Panc1 (cell line): ENCODE measurements around the gene B3GNT4. TPM values are rescaled to one million over a fixed set of nuclear protein-coding genes. Genes with fewer than 3 reads are reported as not detected.

Experiments
- ATAC-seq: fragments of 200-7000 bp; cut with Tn5 transposase; 2 replicates; pipeline ENCODE4 v1.9.1; 2020; ENCODE audit warnings: mild to moderate bottlenecking, moderate library complexity
- BruUV-seq: library from RNA; stranded (reverse); fragments of 400-500 nt; replicated peaks from 2 replicates; lab custom pipeline; 2021; lab: Mats Ljungman, UMichigan
- CTCF ChIA-PET: fragments of 300-600 bp; sonication (Branson Sonifier 250); formaldehyde crosslinking; loops from one replicate; lab custom pipeline; 2022; ENCODE audit warnings: antibody characterized with exemption; lab: Charles Lee
- POLR2A ChIA-PET: fragments of 300-600 bp; sonication (Branson Sonifier 250); formaldehyde crosslinking; loops from one replicate; lab custom pipeline; 2022; ENCODE audit warnings: antibody characterized with exemption; lab: Charles Lee
- DNase-seq: peaks from one replicate; pipeline ENCODE4 v3.0.0-alpha.2; 2010; ENCODE audit warnings: low read depth, low spot score
- H3K27ac ChIP-seq: 2 replicates; pipeline ENCODE4 v1.5.1; 2011; ENCODE audit warnings: mild to moderate bottlenecking, low read length, inconsistent platforms
- H3K27me3 ChIP-seq: fragments of 200-500 bp; sonication (Bioruptor generic); 2 replicates; pipeline ENCODE4 v1.6.0; 2014; ENCODE audit warnings: low read length, inconsistent platforms; ENCODE audit not compliant: control insufficient read depth, insufficient read depth
- H3K36me3 ChIP-seq: fragments of 200-500 bp; sonication (Bioruptor generic); 2 replicates; pipeline ENCODE4 v1.5.1; 2014; ENCODE audit warnings: inconsistent platforms, mild to moderate bottlenecking, low read length, moderate library complexity; ENCODE audit not compliant: control insufficient read depth, insufficient read depth
- H3K4me1 ChIP-seq: 2 replicates; pipeline ENCODE4 v1.5.1; 2011; ENCODE audit warnings: inconsistent platforms, mild to moderate bottlenecking, low read length, moderate library complexity; ENCODE audit not compliant: control insufficient read depth, insufficient read depth
- H3K4me3 ChIP-seq, 2 experiments: 2 replicates each; pipeline ENCODE4 v1.5.1; 2011 to 2012; ENCODE audit warnings: low read depth in 2 of 2, low read length in 2 of 2, mild to moderate bottlenecking in 2 of 2, inconsistent platforms in 1 of 2, moderate library complexity in 1 of 2
- H3K9me3 ChIP-seq: fragments of 200-500 bp; sonication (Bioruptor generic); 2 replicates; pipeline ENCODE4 v1.5.1; 2014; ENCODE audit warnings: low read depth, mild to moderate bottlenecking, inconsistent platforms, low read length, moderate library complexity; ENCODE audit not compliant: control insufficient read depth, insufficient read depth
- POLR2AphosphoS5 ChIP-seq: IDR thresholded peaks from 2 replicates; pipeline ENCODE4 v1.6.1; 2012; ENCODE audit warnings: mild to moderate bottlenecking, low read depth, low read length, moderate library complexity
- SIN3A ChIP-seq: IDR thresholded peaks from 2 replicates; pipeline ENCODE4 v1.6.1; 2012; ENCODE audit warnings: low read depth, mild to moderate bottlenecking, low read length, moderate library complexity, borderline replicate concordance; ENCODE audit not compliant: insufficient read depth
- TCF7L2 ChIP-seq: IDR thresholded peaks from 2 replicates; pipeline ENCODE4 v1.6.1; 2011; ENCODE audit warnings: mild to moderate bottlenecking, low read depth, low read length, inconsistent platforms
- in situ Hi-C: cut with HindIII; loops from 2 replicates; pipeline ENCODE4 v1.10.0; 2016; ENCODE audit warnings: low sequenced_read_pairs, low pct_unique_long_range_greater_than_20kb
- intact Hi-C: fragments of 100-400 bp; cut with micrococcal nuclease; formaldehyde crosslinking; loops from one replicate; pipeline ENCODE4 v1.10.0; 2022; ENCODE audit not compliant: unreplicated experiment
- total RNA-seq: library from RNA; stranded (reverse); gene quantifications from one replicate; pipeline ENCODE4 v1.2.1, GENCODE V29; 2021; ENCODE audit not compliant: unreplicated experiment
- TF ChIP-seq, protein P1 (sequence below): fragments of 450-650 bp; IDR thresholded peaks from 2 replicates; pipeline ENCODE4 v1.5.1; 2017; ENCODE audit warnings: mild to moderate bottlenecking
- TF ChIP-seq, protein P2 (sequence below), 2 experiments: IDR thresholded peaks; 2 replicates each; pipeline ENCODE4 v1.6.1; 2011 to 2012; ENCODE audit warnings: low read depth in 2 of 2, control low read depth in 1 of 2, low read length in 1 of 2, mild to moderate bottlenecking in 1 of 2, moderate library complexity in 1 of 2; ENCODE audit not compliant: insufficient read depth in 1 of 2

B3GNT4 gene
- total RNA-seq, 1 experiment from 2014 or later: 1.8 TPM

DNA sequence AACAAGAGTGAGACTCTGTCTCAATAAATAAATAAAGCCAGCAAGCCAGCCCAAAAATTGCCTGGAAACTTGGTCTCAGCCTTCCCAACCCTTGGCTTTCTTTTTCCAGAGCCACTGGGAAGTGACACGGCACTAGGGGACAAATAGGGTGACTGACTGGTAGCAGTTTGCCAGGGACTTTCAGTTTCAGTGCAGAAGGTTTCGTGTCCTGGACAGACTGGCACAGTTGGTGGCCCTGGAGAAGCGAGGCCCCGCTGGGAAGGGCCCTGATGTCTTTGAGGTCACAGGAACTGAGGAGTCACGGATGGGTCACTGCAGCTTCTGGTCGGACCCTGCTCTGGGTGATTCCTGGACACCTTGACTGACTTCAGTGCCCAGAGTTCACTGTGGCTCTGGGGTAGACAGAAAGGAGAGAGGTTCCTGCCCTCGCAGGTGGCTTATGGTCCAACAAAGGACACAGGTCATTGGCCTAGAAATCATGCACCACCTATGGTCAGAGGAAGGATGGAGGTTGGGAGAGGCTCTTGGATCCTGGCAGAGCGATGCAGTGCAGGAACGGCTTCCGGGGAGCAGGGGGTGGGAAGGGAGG is 17.9 kb upstream of the B3GNT4 start:
- no TSS peak for BruUV-seq
- Histone ChIP-seq H3K9me3 (no peaks in the 10 kb centered on the region), H3K27me3 (no peaks in the 10 kb centered on the region), H3K36me3 (no peaks in the 10 kb centered on the region), H3K4me1 (no peaks in the 10 kb centered on the region), H3K4me3 (no peak overlapping the region), H3K27ac (no peak overlapping the region)
- ChIA-PET CTCF (no interaction called here), POLR2A (no interaction called here)
- ATAC-seq: no peak
- DNase-seq: no peak
- in situ Hi-C loops (no loop called here), intact Hi-C loops (loop anchor here (10.0 kb wide), 1 partner anchor 131 kb away; no protein-coding TSS in a partner anchor)
- TF ChIP-seq, protein P1, sequence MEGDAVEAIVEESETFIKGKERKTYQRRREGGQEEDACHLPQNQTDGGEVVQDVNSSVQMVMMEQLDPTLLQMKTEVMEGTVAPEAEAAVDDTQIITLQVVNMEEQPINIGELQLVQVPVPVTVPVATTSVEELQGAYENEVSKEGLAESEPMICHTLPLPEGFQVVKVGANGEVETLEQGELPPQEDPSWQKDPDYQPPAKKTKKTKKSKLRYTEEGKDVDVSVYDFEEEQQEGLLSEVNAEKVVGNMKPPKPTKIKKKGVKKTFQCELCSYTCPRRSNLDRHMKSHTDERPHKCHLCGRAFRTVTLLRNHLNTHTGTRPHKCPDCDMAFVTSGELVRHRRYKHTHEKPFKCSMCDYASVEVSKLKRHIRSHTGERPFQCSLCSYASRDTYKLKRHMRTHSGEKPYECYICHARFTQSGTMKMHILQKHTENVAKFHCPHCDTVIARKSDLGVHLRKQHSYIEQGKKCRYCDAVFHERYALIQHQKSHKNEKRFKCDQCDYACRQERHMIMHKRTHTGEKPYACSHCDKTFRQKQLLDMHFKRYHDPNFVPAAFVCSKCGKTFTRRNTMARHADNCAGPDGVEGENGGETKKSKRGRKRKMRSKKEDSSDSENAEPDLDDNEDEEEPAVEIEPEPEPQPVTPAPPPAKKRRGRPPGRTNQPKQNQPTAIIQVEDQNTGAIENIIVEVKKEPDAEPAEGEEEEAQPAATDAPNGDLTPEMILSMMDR: no peak
- TF ChIP-seq SIN3A (no peak), POLR2AphosphoS5 (no peak), TCF7L2 (no peak)
- TF ChIP-seq, protein P2, sequence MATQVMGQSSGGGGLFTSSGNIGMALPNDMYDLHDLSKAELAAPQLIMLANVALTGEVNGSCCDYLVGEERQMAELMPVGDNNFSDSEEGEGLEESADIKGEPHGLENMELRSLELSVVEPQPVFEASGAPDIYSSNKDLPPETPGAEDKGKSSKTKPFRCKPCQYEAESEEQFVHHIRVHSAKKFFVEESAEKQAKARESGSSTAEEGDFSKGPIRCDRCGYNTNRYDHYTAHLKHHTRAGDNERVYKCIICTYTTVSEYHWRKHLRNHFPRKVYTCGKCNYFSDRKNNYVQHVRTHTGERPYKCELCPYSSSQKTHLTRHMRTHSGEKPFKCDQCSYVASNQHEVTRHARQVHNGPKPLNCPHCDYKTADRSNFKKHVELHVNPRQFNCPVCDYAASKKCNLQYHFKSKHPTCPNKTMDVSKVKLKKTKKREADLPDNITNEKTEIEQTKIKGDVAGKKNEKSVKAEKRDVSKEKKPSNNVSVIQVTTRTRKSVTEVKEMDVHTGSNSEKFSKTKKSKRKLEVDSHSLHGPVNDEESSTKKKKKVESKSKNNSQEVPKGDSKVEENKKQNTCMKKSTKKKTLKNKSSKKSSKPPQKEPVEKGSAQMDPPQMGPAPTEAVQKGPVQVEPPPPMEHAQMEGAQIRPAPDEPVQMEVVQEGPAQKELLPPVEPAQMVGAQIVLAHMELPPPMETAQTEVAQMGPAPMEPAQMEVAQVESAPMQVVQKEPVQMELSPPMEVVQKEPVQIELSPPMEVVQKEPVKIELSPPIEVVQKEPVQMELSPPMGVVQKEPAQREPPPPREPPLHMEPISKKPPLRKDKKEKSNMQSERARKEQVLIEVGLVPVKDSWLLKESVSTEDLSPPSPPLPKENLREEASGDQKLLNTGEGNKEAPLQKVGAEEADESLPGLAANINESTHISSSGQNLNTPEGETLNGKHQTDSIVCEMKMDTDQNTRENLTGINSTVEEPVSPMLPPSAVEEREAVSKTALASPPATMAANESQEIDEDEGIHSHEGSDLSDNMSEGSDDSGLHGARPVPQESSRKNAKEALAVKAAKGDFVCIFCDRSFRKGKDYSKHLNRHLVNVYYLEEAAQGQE (IDR thresholded peaks at IDR 0.05; ENCODE audit: insufficient read depth in 1 of 2, low read depth in 2 of 2, low read length in 1 of 2): no peak

GRCh38 chr12:122187466-122187865 is 16.0 kb upstream of the B3GNT4 start:
- no TSS peak for BruUV-seq
- Histone ChIP-seq H3K27me3 (no peaks in the 10 kb centered on the region), H3K4me3 (no peak overlapping the region), H3K9me3 (no peaks in the 10 kb centered on the region), H3K4me1 (no peaks in the 10 kb centered on the region), H3K27ac (no peak overlapping the region), H3K36me3 (no peaks in the 10 kb centered on the region)
- intact Hi-C loops: loop anchor here (10.0 kb wide), 1 partner anchor 133 kb away; no protein-coding TSS in a partner anchor
- ChIA-PET CTCF (no interaction called here), POLR2A (no interaction called here)
- in situ Hi-C loops: no loop called here
- TF ChIP-seq, protein P2 (IDR thresholded peaks at IDR 0.05; ENCODE audit: insufficient read depth in 1 of 2, low read depth in 2 of 2, low read length in 1 of 2): no peak
- TF ChIP-seq SIN3A: no peak
- TF ChIP-seq, protein P1: no peak
- TF ChIP-seq POLR2AphosphoS5: no peak
- TF ChIP-seq TCF7L2: no peak
- ATAC-seq (no peak), DNase-seq (no peak)
